Trophoblast cell (in vitro differentiated cells and primary cell): ENCODE measurements around the gene LDLRAD3.

Experiments
- DNase-seq, 2 donors: peaks; one replicate each; pipeline ENCODE4 v3.0.0-alpha.2; 2016
- H2AFZ ChIP-seq: 2 replicates; pipeline ENCODE4 v1.6.1; 2013; ENCODE audit warnings: low read length, moderate library complexity, mild to moderate bottlenecking; ENCODE audit not compliant: insufficient read depth, poor library complexity
- H2AK5ac ChIP-seq: 2 replicates; pipeline ENCODE4 v1.6.1; 2013; ENCODE audit warnings: mild to moderate bottlenecking, low read length
- H2BK120ac ChIP-seq: 2 replicates; pipeline ENCODE4 v1.6.1; 2013; ENCODE audit warnings: low read length, mild to moderate bottlenecking, moderate library complexity; ENCODE audit not compliant: insufficient read depth, poor library complexity
- H2BK12ac ChIP-seq: 2 replicates; pipeline ENCODE4 v1.6.1; 2013; ENCODE audit warnings: mild to moderate bottlenecking, low read length, moderate library complexity
- H2BK5ac ChIP-seq: 2 replicates; pipeline ENCODE4 v1.6.1; 2013; ENCODE audit warnings: low read length, low read depth, moderate library complexity, mild to moderate bottlenecking; ENCODE audit not compliant: poor library complexity
- H3K14ac ChIP-seq: 2 replicates; pipeline ENCODE4 v1.6.1; 2013; ENCODE audit warnings: mild to moderate bottlenecking, low read length
- H3K18ac ChIP-seq: 2 replicates; pipeline ENCODE4 v1.6.1; 2013; ENCODE audit warnings: mild to moderate bottlenecking, low read length
- H3K23ac ChIP-seq: 2 replicates; pipeline ENCODE4 v1.6.1; 2013; ENCODE audit warnings: low read length
- H3K27ac ChIP-seq: 2 replicates; pipeline ENCODE4 v1.5.1; 2013; ENCODE audit warnings: low read depth, mild to moderate bottlenecking, inconsistent platforms, low read length, moderate library complexity
- H3K27me3 ChIP-seq: 2 replicates; pipeline ENCODE4 v1.6.1; 2013; ENCODE audit warnings: inconsistent platforms, mild to moderate bottlenecking, low read length, moderate library complexity; ENCODE audit not compliant: insufficient read depth
- H3K36me3 ChIP-seq, 2 experiments: 1 replicate in 1 of 2; 2 replicates in 1 of 2; pipeline ENCODE4 v1.6.1; 2013; ENCODE audit warnings: low read length in 2 of 2, mild to moderate bottlenecking in 2 of 2, moderate library complexity in 1 of 2; ENCODE audit not compliant: insufficient read depth in 2 of 2, control insufficient read depth in 1 of 2
- H3K4ac ChIP-seq: 2 replicates; pipeline ENCODE4 v1.6.1; 2013; ENCODE audit warnings: low read depth, mild to moderate bottlenecking, low read length, moderate library complexity
- H3K4me1 ChIP-seq, 2 experiments: 1 replicate in 1 of 2; 2 replicates in 1 of 2; pipeline ENCODE4 v1.6.1; 2013; ENCODE audit warnings: low read length in 2 of 2, mild to moderate bottlenecking in 2 of 2, moderate library complexity in 1 of 2; ENCODE audit not compliant: insufficient read depth in 2 of 2, control insufficient read depth in 1 of 2
- H3K4me2 ChIP-seq: 2 replicates; pipeline ENCODE4 v1.6.1; 2013; ENCODE audit warnings: inconsistent platforms, mild to moderate bottlenecking, low read length, moderate library complexity
- H3K4me3 ChIP-seq: 2 replicates; pipeline ENCODE4 v1.5.1; 2013; ENCODE audit warnings: mild to moderate bottlenecking, low read depth, low read length, inconsistent platforms
- H3K79me1 ChIP-seq: one replicate; pipeline ENCODE4 v1.6.1; 2013; ENCODE audit warnings: low read length
- H3K79me2 ChIP-seq: 2 replicates; pipeline ENCODE4 v1.6.1; 2013; ENCODE audit warnings: low read length, mild to moderate bottlenecking; ENCODE audit not compliant: control insufficient read depth, insufficient read depth, poor library complexity
- H3K9ac ChIP-seq: 2 replicates; pipeline ENCODE4 v1.6.1; 2013; ENCODE audit warnings: mild to moderate bottlenecking, low read length
- H3K9me3 ChIP-seq: 2 replicates; pipeline ENCODE4 v1.6.1; 2013; ENCODE audit warnings: low read depth, mild to moderate bottlenecking, control low read depth, inconsistent platforms, low read length; ENCODE audit not compliant: insufficient read depth
- H4K12ac ChIP-seq: 2 replicates; pipeline ENCODE4 v1.6.1; 2013; ENCODE audit warnings: low read depth, mild to moderate bottlenecking, low read length, moderate library complexity
- H4K8ac ChIP-seq: 2 replicates; pipeline ENCODE4 v1.6.1; 2013; ENCODE audit warnings: low read depth, mild to moderate bottlenecking, low read length, moderate library complexity
- H4K91ac ChIP-seq: one replicate; pipeline ENCODE4 v1.6.1; 2013; ENCODE audit warnings: low read depth, mild to moderate bottlenecking, low read length, moderate library complexity
- WGBS: extraction: QIAGEN DNeasy Blood & Tissue Kit; methylation state at CpG from one replicate; pipeline ENCODE4 v1.1.7; 2013; ENCODE audit warnings: missing lambda C conversion rate; ENCODE audit not compliant: insufficient read length, insufficient coverage; ENCODE audit errors: extremely low coverage; 5-methylcytosine and 5-hydroxymethylcytosine counted together

LDLRAD3 gene

DNA sequence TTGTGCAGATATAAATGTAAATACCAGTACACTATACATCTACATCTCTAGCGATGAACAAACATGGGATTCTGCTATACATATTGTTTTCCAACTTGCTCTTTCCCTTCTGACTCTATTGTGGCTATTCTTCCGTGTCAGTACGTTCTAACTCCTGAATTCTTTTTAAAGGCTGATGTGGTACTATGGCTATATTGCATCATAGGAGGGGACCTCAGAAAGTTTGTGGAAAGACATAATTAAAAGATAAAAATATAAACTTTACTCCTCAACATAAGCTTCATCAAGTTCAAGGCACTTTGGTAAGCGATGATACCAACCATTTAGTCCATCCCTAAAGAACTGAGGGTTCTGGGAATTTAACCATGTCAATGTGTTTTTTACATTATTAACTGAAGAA lies 72.8 kb downstream of the LDLRAD3 start:
- Histone ChIP-seq H3K9me3 (no peaks in the 10 kb centered on the region), H3K4me2 (no peak overlapping the region), H3K4me3 (no peak overlapping the region), H3K36me3 (no peaks in the 10 kb centered on the region), H3K79me1 (no peaks in the 10 kb centered on the region), H2AFZ (no peak overlapping the region), H4K8ac (no peak overlapping the region), H3K27me3 (no peaks in the 10 kb centered on the region), H3K23ac (no peak overlapping the region), H3K14ac (no peak overlapping the region), H3K4me1 (no peaks in the 10 kb centered on the region), H2AK5ac (no peak overlapping the region), H4K91ac (no peak overlapping the region), H3K18ac (no peak overlapping the region), H2BK12ac (no peak overlapping the region), H3K4ac (no peak overlapping the region), H3K9ac (no peak overlapping the region), H3K79me2 (no peaks in the 10 kb centered on the region), H2BK5ac (no peak overlapping the region), H3K27ac (no peak overlapping the region), H2BK120ac (no peak overlapping the region), H4K12ac (no peak overlapping the region)
- DNase-seq, result no peak
- no CpG with 5 or more reads among the region's 4 CpGs for WGBS

DNA sequence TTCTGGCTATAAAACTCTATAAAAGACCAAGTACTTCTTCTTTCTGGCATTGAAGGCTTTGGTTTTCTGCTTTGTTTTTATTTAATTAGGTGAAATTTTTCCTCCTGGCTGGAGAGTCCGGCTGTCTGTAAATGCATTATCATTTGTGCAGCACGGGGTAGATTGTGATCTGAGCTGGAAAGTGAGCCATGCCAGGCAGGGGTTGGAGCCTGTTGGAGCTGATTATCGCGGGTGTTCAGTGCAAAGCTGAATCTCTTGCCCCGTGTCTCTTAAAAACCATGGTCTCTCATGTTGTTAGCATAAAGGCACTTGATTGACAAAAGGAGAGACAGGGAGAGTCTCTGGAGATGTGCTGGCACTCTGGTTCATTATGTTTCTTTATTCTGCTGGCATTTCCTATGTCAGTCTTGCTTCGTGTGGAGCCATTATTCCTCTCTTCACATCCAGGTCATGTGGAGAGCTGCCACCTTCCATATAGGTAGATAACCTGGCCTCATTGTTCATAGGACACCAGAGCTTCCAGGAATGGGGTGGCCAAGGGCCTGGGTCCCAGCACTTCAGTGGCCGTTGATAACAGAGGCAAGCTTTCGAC lies 75.2 kb downstream of the LDLRAD3 start:
- Histone ChIP-seq H3K4me1 (peaks cover 2 to 6% of the 10 kb centered on the region in 2 experiments), H4K8ac (no peak overlapping the region), H3K4me2 (no peak overlapping the region), H3K27me3 (no peaks in the 10 kb centered on the region), H3K18ac (peak overlapping the region; percentile 11), H3K79me1 (no peaks in the 10 kb centered on the region), H3K27ac (no peak overlapping the region), H3K14ac (no peak overlapping the region), H3K9ac (no peak overlapping the region), H3K4ac (no peak overlapping the region), H2BK5ac (no peak overlapping the region), H4K12ac (no peak overlapping the region), H2AFZ (no peak overlapping the region), H3K23ac (no peak overlapping the region), H2BK120ac (no peak overlapping the region), H2AK5ac (no peak overlapping the region), H2BK12ac (no peak overlapping the region), H3K4me3 (no peak overlapping the region), H3K9me3 (no peaks in the 10 kb centered on the region), H3K79me2 (no peaks in the 10 kb centered on the region), H3K36me3 (no peaks in the 10 kb centered on the region), H4K91ac (no peak overlapping the region)
- DNase-seq, result no peak
- WGBS, result no CpG with 5 or more reads among the region's 8 CpGs

DNA sequence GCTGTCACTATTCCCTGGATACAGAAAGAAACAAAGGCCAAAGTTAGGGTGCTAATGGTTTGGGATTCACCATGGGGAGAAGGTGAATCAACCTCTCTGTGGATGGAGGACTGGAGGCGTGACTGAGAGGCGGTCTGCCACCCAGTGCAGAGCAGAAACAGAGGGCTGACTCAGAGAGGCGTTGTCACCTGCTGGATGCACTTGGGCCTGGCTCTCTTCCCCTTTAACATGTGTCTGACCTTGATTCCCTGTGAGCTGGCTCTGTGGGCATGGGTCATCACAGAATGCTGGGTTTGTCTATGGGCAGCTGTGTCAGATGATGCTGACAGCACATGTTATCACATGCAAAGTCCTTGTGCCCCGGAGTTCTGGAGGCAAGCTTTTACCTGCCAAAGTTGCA lies 75.9 kb downstream of the LDLRAD3 start:
- peaks cover 6 to 11% of the 10 kb centered on the region in 2 experiments for H3K4me1 ChIP-seq
- H4K8ac ChIP-seq, result no peak overlapping the region
- H3K9me3 ChIP-seq, result no peaks in the 10 kb centered on the region
- WGBS, result no CpG with 5 or more reads among the region's 4 CpGs
- peak overlapping the region; percentile 21 for H3K18ac ChIP-seq
- H2BK5ac ChIP-seq, result no peak overlapping the region
- H4K12ac ChIP-seq, result no peak overlapping the region
- no peaks in the 10 kb centered on the region for H3K79me2 ChIP-seq
- no peak overlapping the region for H2BK12ac ChIP-seq
- H3K36me3 ChIP-seq, result no peaks in the 10 kb centered on the region
- H3K4me3 ChIP-seq, result no peak overlapping the region
- no peaks in the 10 kb centered on the region for H3K27me3 ChIP-seq
- no peak overlapping the region for H3K27ac ChIP-seq
- H3K4me2 ChIP-seq, result no peak overlapping the region
- H4K91ac ChIP-seq, result no peak overlapping the region
- H2AK5ac ChIP-seq, result no peak overlapping the region
- H3K23ac ChIP-seq, result no peak overlapping the region
- no peak for DNase-seq
- peaks cover 5% of the 10 kb centered on the region for H3K79me1 ChIP-seq
- no peak overlapping the region for H2AFZ ChIP-seq
- H2BK120ac ChIP-seq, result no peak overlapping the region
- H3K9ac ChIP-seq, result no peak overlapping the region
- no peak overlapping the region for H3K4ac ChIP-seq
- H3K14ac ChIP-seq, result no peak overlapping the region

DNA sequence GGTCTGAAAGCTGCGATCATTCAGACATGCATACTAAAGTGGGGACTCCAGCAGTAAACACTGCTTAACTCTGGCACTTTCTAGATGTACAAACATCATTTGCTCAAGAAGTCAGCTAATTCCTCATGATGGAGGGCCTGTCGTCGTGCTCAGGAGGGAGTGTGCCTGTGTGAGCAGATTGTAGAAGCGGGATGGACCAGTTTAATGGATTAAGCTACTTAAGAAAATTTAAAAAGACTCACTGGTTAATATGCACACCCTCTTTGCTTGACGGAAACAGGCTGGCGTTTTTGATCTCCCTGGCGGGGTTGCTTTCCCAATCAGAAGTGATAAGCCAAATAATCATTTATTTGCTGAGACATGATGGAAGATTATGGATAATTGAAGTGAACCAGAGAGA lies 79.0 kb downstream of the LDLRAD3 start:
- no peak for DNase-seq
- H3K9me3 ChIP-seq, result no peaks in the 10 kb centered on the region
- no peak overlapping the region for H3K9ac ChIP-seq
- peak overlapping the region; percentile 53 for H2AK5ac ChIP-seq
- no peak overlapping the region for H3K4ac ChIP-seq
- no peak overlapping the region for H3K4me2 ChIP-seq
- peaks cover 11% of the 10 kb centered on the region for H3K79me1 ChIP-seq
- H3K14ac ChIP-seq, result no peak overlapping the region
- H4K91ac ChIP-seq, result no peak overlapping the region
- WGBS, result no CpG with 5 or more reads among the region's 7 CpGs
- no peak overlapping the region for H2BK12ac ChIP-seq
- H4K8ac ChIP-seq, result no peak overlapping the region
- no peak overlapping the region for H3K4me3 ChIP-seq
- H3K36me3 ChIP-seq, result no peaks in the 10 kb centered on the region
- H3K23ac ChIP-seq, result no peak overlapping the region
- H3K79me2 ChIP-seq, result peaks cover 3% of the 10 kb centered on the region
- no peaks in the 10 kb centered on the region for H3K27me3 ChIP-seq
- no peak overlapping the region for H2BK120ac ChIP-seq
- H4K12ac ChIP-seq, result no peak overlapping the region
- H3K18ac ChIP-seq, result no peak overlapping the region
- H3K4me1 ChIP-seq, result peaks cover 14 to 24% of the 10 kb centered on the region in 2 experiments
- no peak overlapping the region for H2AFZ ChIP-seq
- no peak overlapping the region for H3K27ac ChIP-seq
- no peak overlapping the region for H2BK5ac ChIP-seq
